ENCODE results near the gene DRC7.
"Not testable (repeated sequence)": the region's sequence is repeated elsewhere in the genome, so short reads cannot be mapped to it uniquely, and the experiment has no call there.

DRC7 gene

GRCh38 chr16:57671451-57671850, 23.2 kb upstream of the DRC7 start:
- DNase-seq (ENCODE audit: low read depth, low spot score); H3K4me3 ChIP-seq (ENCODE audit: low read length): not testable (repeated sequence)

- DNase-seq (ENCODE audit: low read depth, low spot score), result no peak
- no peak overlapping the region for H3K4me3 ChIP-seq (ENCODE audit: low read length)
Measured at GRCh38 chr16:57672416-57672815, 22.2 kb upstream of the DRC7 start.

GRCh38 chr16:57672824-57673223, 21.8 kb upstream of the DRC7 start:
- no peak for DNase-seq (ENCODE audit: low read depth, low spot score)
- no peak overlapping the region for H3K4me3 ChIP-seq (ENCODE audit: low read length)

GRCh38 chr16:57675741-57676551, 18.7 kb upstream of the DRC7 start:
- DNase-seq (ENCODE audit: low read depth, low spot score), result no peak
- H3K4me3 ChIP-seq (ENCODE audit: low read length), result no peak overlapping the region

- no peak for DNase-seq (ENCODE audit: low read depth, low spot score)
- H3K4me3 ChIP-seq (ENCODE audit: low read length), result no peak overlapping the region
Measured at GRCh38 chr16:57676553-57677085, 18.0 kb upstream of the DRC7 start.

- DNase-seq (ENCODE audit: low read depth, low spot score), result no peak
- H3K4me3 ChIP-seq (ENCODE audit: low read length), result no peak overlapping the region
Measured at GRCh38 chr16:57677622-57678369, 16.8 kb upstream of the DRC7 start.

GRCh38 chr16:57679016-57679415, 15.6 kb upstream of the DRC7 start:
- no peak for DNase-seq (ENCODE audit: low read depth, low spot score)
- no peak overlapping the region for H3K4me3 ChIP-seq (ENCODE audit: low read length)

GRCh38 chr16:57679767-57680482, 14.7 kb upstream of the DRC7 start:
- H3K4me3 ChIP-seq (ENCODE audit: low read length), result no peak overlapping the region
- no peak for DNase-seq (ENCODE audit: low read depth, low spot score)

GRCh38 chr16:57680842-57681375, 13.7 kb upstream of the DRC7 start:
- DNase-seq (ENCODE audit: low read depth, low spot score), result no peak
- no peak overlapping the region for H3K4me3 ChIP-seq (ENCODE audit: low read length)

- no peak overlapping the region for H3K4me3 ChIP-seq (ENCODE audit: low read length)
- no peak for DNase-seq (ENCODE audit: low read depth, low spot score)
Measured at GRCh38 chr16:57681950-57682728, 12.5 kb upstream of the DRC7 start.

GRCh38 chr16:57682809-57683635, 11.6 kb upstream of the DRC7 start:
- no peak for DNase-seq (ENCODE audit: low read depth, low spot score)
- H3K4me3 ChIP-seq (ENCODE audit: low read length), result no peak overlapping the region

GRCh38 chr16:57683636-57684545, 10.7 kb upstream of the DRC7 start:
- DNase-seq (ENCODE audit: low read depth, low spot score), result no peak
- H3K4me3 ChIP-seq (ENCODE audit: low read length), result no peak overlapping the region

GRCh38 chr16:57684626-57685358, 9.8 kb upstream of the DRC7 start:
- no peak overlapping the region for H3K4me3 ChIP-seq (ENCODE audit: low read length)
- DNase-seq (ENCODE audit: low read depth, low spot score), result no peak

GRCh38 chr16:57685633-57686032, 9.0 kb upstream of the DRC7 start:
- DNase-seq (ENCODE audit: low read depth, low spot score), result no peak
- no peak overlapping the region for H3K4me3 ChIP-seq (ENCODE audit: low read length)

GRCh38 chr16:57686577-57686976, 8.0 kb upstream of the DRC7 start:
- DNase-seq (ENCODE audit: low read depth, low spot score), result no peak
- no peak overlapping the region for H3K4me3 ChIP-seq (ENCODE audit: low read length)

- H3K4me3 ChIP-seq (ENCODE audit: low read length), result no peak overlapping the region
- no peak for DNase-seq (ENCODE audit: low read depth, low spot score)
Measured at GRCh38 chr16:57687363-57687929, 7.2 kb upstream of the DRC7 start.

All from Jurkat, Clone E6-1 (cell line).